Tibial artery (tissue), 4 donors: Measurements from ENCODE around the gene BRI3BP.
"Not testable (repeated sequence)": the region's sequence is repeated elsewhere in the genome, so short reads cannot be mapped to it uniquely, and the experiment has no call there.

Experiments
- DNase-seq, 2 donors: peaks; one replicate each; pipeline ENCODE4 v3.0.0-alpha.2; 2019
- H3K27ac ChIP-seq, 2 donors: fragments of 200-600 bp; sonication (generic) in 1 of 2; 1 replicate in 1 of 2; 2 replicates in 1 of 2; pipeline ENCODE4 v1.5.1; 2018 to 2019; ENCODE audit warnings: mild to moderate bottlenecking in 1 of 2
- H3K27me3 ChIP-seq, 2 donors: fragments of 200-600 bp; sonication (generic) in 1 of 2; one replicate each; pipeline versions ENCODE4 v1.5.1 to v1.6.0; 2016 to 2019
- H3K36me3 ChIP-seq, 3 donors: fragments of 200-600 bp; sonication (generic) in 2 of 3; one replicate each; pipeline ENCODE4 v1.5.1; 2016 to 2019; ENCODE audit warnings: mild to moderate bottlenecking in 2 of 3
- H3K4me1 ChIP-seq, 4 donors: fragments of 200-600 bp; sonication (generic) in 2 of 4; 1 replicate in 3 of 4; 2 replicates in 1 of 4; pipeline ENCODE4 v1.5.1; 2016 to 2019
- H3K4me3 ChIP-seq, 2 donors: fragments of 200-600 bp; sonication (generic) in 1 of 2; 1 replicate in 1 of 2; 2 replicates in 1 of 2; pipeline ENCODE4 v1.5.1; 2018 to 2019; ENCODE audit warnings: mild to moderate bottlenecking in 2 of 2
- H3K9me3 ChIP-seq, 3 donors: fragments of 200-600 bp; sonication (generic) in 1 of 3; one replicate each; pipeline ENCODE4 v1.5.1; 2016 to 2019
- intact Hi-C: fragments of 100-400 bp; cut with DNase I; formaldehyde crosslinking; loops from one replicate; pipeline ENCODE4 v1.15.0; 2023; ENCODE audit warnings: low total_unique reads
- TF ChIP-seq, protein P1 (sequence below), 2 experiments: fragments of 200-600 bp in 1 of 2; fragments of 450-650 bp in 1 of 2; IDR thresholded peaks; one replicate each; pipeline ENCODE4 v1.5.1; 2017 to 2019; ENCODE audit warnings: antibody characterized with exemption in 2 of 2, mild to moderate bottlenecking in 1 of 2, moderate library complexity in 1 of 2

BRI3BP gene

DNA sequence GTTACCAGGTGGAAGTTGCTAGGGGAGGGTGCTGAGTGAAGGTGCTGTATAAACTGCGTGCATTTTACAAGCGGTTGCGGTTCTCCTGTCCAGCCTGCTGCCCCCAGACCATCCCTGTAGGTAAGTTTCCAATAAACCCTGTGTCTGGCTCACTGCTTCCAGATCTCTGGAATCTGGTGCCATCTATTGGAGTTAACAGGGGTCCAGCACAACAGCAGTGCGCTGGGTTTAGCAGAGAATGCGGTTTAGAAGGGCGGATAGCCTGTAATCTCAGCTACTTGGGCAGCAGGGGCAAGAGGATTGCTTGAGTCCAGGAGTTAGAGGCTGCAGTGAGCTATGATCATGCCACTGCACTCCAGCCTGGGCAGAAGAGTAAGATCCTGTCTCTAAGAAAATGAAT is 76.7 kb downstream of the BRI3BP start:
- DNase-seq = no peak
- Histone ChIP-seq H3K36me3 (peaks cover 0 to 26% (median 2%) of the 10 kb centered on the region in 3 donors), H3K4me3 (no peak overlapping the region), H3K4me1 (peaks cover 0 to 22% (median 13%) of the 10 kb centered on the region in 4 donors), H3K27me3 (no peaks in the 10 kb centered on the region), H3K9me3 (no peaks in the 10 kb centered on the region), H3K27ac (no peak overlapping the region)
- intact Hi-C loops = no loop called here
- TF ChIP-seq, protein P1, sequence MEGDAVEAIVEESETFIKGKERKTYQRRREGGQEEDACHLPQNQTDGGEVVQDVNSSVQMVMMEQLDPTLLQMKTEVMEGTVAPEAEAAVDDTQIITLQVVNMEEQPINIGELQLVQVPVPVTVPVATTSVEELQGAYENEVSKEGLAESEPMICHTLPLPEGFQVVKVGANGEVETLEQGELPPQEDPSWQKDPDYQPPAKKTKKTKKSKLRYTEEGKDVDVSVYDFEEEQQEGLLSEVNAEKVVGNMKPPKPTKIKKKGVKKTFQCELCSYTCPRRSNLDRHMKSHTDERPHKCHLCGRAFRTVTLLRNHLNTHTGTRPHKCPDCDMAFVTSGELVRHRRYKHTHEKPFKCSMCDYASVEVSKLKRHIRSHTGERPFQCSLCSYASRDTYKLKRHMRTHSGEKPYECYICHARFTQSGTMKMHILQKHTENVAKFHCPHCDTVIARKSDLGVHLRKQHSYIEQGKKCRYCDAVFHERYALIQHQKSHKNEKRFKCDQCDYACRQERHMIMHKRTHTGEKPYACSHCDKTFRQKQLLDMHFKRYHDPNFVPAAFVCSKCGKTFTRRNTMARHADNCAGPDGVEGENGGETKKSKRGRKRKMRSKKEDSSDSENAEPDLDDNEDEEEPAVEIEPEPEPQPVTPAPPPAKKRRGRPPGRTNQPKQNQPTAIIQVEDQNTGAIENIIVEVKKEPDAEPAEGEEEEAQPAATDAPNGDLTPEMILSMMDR (IDR thresholded peaks at IDR 0.05) = no peak

DNA sequence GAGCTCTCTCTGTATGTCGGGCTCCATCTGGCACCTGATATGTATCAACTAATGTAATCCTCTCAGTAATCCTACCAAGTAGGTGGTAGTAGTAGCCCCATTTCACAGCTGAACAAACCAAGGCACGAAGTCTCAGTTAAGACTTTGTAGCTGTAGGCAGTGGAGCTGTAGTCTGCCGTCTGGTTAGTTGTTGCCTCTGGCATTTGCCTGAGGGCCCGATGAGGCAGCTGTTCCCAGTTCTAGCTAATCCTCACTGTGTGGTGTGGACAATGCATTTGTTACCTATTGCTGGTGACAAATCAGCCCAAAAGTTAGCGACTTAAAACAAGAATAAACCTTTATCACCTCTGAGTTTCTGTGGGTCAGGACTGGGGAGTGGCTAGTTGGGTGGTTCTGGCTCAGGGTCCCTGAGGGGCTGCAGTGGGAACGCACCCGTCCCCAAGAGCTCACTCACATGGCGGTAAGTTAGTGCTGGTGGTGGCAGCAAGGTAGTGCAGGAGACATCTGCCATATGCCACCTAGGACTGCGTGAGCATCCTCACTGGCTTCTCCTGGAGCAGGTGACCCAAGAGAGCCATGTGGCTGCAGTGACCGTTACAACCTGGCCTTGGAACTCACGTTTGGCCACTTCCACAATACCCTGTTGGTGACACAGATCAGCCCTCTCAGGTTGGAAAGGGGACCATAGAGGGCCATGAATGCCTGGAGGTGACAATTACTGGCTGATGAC is 77.4 kb downstream of the BRI3BP start:
- TF ChIP-seq, protein P1 (IDR thresholded peaks at IDR 0.05) = no peak
- no peak overlapping the region for H3K27ac ChIP-seq
- intact Hi-C loops = no loop called here
- H3K27me3 ChIP-seq = no peaks in the 10 kb centered on the region
- H3K4me1 ChIP-seq = peaks cover 0 to 19% (median 10%) of the 10 kb centered on the region in 4 donors
- H3K4me3 ChIP-seq = no peak overlapping the region
- H3K9me3 ChIP-seq = no peaks in the 10 kb centered on the region
- H3K36me3 ChIP-seq = peaks cover 0 to 30% (median 5%) of the 10 kb centered on the region in 3 donors
- no peak for DNase-seq

DNA sequence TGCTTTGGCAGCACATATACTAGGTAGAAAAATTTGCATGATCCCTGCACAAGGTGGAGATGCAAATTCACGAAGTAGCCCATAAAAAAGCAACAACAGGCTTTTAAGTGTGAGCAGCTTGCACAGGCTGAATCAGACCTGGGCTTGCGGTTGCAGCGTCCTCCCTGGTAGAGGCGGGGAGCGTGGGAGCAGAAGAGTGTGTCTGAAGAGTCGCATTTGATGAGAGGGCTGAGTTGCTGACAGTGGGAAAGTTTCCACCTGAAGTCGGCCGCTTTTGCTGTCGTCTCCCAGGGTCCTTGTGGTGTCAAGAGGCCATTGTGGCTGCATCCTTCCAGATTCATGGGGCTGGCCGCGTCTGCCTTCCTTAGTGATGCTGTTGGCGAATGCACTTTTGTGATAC is 78.0 kb downstream of the BRI3BP start:
- TF ChIP-seq, protein P1 (IDR thresholded peaks at IDR 0.05) = no peak
- intact Hi-C loops = no loop called here
- peaks cover 0 to 36% (median 7%) of the 10 kb centered on the region in 3 donors for H3K36me3 ChIP-seq
- H3K9me3 ChIP-seq = no peaks in the 10 kb centered on the region
- H3K27ac ChIP-seq = no peak overlapping the region
- H3K4me1 ChIP-seq = peaks cover 0 to 12% (median 5%) of the 10 kb centered on the region in 4 donors
- H3K27me3 ChIP-seq = no peaks in the 10 kb centered on the region
- H3K4me3 ChIP-seq = no peak overlapping the region
- DNase-seq = no peak

DNA sequence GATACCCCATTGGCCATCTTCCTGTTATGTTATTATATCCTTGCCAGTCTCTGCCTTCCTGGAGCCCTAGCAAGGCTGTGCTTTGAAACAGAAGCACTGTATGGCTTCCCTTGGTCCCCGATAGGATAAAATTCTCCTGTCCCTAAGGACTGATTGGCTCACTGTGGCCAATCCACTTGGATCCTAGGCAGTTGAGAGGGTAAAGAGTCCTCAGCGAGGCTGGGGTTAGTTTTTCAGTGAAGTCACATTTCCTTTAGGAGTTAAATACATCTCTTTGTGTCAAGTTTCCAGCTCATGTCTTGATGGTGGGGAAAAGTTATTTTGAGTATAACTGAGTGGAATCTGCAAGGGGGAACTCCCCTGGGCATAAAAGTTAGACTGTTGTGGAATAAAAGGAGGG is 79.1 kb downstream of the BRI3BP start:
- DNase-seq = no peak
- intact Hi-C loops = no loop called here
- TF ChIP-seq, protein P1 (IDR thresholded peaks at IDR 0.05) = no peak

DNA sequence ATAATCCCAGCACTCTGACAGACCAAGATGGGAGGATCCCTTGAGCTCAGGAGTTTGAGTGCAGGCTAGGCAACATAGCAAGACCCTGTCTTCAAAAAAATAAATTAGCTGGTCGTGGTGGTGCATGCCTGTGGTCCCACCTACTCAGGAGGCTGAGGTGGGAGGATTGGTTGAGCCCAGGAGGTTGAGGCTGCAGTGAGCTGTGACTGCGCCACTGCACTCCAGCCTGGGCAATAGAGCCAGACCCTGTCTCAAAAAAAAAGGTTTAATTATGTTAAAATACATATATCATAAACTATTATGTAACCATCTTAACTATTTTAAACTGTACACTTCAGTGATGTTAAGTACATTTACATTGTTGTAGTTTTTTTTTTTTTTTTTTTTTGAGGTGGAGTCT is 80.8 kb downstream of the BRI3BP start:
- H3K4me1 ChIP-seq, H3K27ac ChIP-seq, H3K27me3 ChIP-seq, H3K4me3 ChIP-seq, DNase-seq, intact Hi-C loops, H3K9me3 ChIP-seq: not testable (repeated sequence)
- peaks cover 9 to 62% (median 23%) of the 10 kb centered on the region in 3 donors for H3K36me3 ChIP-seq

More for the DNA sequence above, 79.1 kb downstream of the BRI3BP start:
- Histone ChIP-seq H3K4me1 (peaks cover 0 to 2% (median 0%) of the 10 kb centered on the region in 4 donors), H3K9me3 (no peaks in the 10 kb centered on the region), H3K36me3 (peaks cover 9 to 47% (median 15%) of the 10 kb centered on the region in 3 donors), H3K27me3 (no peaks in the 10 kb centered on the region), H3K27ac (no peak overlapping the region), H3K4me3 (no peak overlapping the region)

DNA sequence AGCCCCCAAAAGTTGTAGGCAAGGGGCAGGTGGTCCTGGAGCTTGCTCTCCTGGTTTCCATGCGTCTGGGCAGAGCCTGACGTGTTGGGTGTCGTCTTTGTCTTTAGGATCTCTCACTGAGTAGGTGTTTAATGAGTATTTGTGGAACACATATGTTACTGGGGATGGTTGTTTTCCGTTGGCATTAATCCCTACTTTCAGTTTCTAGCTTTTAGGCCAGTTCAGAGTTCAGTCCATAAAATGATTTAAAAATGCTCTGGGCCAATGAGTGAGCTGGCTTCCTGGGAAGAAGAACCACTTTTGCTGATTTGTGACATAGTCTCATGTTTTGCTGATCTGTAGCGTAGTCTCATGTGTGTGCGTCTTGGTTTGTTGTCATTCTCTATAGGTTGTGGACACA is 82.7 kb downstream of the BRI3BP start:
- no peak for DNase-seq
- peaks cover 9 to 68% (median 23%) of the 10 kb centered on the region in 3 donors for H3K36me3 ChIP-seq
- TF ChIP-seq, protein P1 (IDR thresholded peaks at IDR 0.05) = no peak
- intact Hi-C loops = no loop called here
- no peak overlapping the region for H3K27ac ChIP-seq
- H3K9me3 ChIP-seq = no peaks in the 10 kb centered on the region
- no peak overlapping the region for H3K4me3 ChIP-seq
- H3K4me1 ChIP-seq = no peaks in the 10 kb centered on the region
- H3K27me3 ChIP-seq = no peaks in the 10 kb centered on the region
